A172 (cell line): Measurements from ENCODE around the gene HS3ST4. TPM values are rescaled to one million over a fixed set of nuclear protein-coding genes. Genes with fewer than 3 reads are reported as not detected.
"Not testable (repeated sequence)": the region's sequence is repeated elsewhere in the genome, so short reads cannot be mapped to it uniquely, and the experiment has no call there.

Source experiments
- DNase-seq: peaks from one replicate; pipeline ENCODE4 v3.0.0-alpha.2; 2015; ENCODE audit warnings: low spot score
- total RNA-seq: library from RNA; depleted of rRNA; stranded (reverse); fragments of >200 nt; shearing (Covaris generic); gene quantifications from 2 replicates; pipeline ENCODE4 v1.2.3, GENCODE V29; 2014

HS3ST4 gene
- total RNA-seq, 1 experiment from 2014 or later = not detected

DNA sequence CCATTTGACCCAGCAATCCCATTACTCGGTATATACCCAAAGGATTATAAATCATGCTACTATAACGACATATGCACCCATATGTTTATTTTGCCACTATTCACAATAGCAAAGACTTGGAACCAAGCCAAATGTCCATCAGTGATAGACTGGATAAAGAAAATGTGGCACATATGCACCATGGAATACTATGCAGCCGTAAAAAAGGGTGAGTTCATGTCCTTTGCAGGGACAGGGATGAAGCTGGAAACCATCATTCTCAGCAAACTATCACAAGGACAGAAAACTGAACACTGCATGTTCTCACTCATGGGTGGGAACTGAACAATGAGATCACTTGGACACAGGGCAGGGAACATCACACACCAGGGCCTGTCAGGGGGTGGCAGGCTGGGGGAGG lies 406.4 kb downstream of the HS3ST4 start:
- not testable (repeated sequence) for DNase-seq

DNA sequence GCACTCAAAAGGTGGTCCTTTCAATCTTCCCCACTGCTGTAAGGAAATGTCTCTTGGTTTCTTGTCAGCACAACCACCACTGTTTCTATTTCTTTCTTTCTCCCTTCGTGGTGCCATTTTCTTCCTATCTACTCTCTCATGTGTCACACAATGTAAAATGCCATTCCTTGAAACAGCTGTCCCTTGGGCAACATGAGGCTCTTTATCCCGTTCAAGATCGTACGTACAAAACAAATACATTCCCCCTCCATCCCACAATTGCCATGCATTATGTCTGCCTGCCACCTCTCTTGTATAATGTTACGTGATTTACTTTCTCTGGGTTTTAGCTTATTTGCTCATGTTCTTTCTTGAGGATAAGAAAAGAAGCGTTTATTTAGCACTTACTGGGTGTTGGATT lies 410.6 kb downstream of the HS3ST4 start:
- no peak for DNase-seq

DNA sequence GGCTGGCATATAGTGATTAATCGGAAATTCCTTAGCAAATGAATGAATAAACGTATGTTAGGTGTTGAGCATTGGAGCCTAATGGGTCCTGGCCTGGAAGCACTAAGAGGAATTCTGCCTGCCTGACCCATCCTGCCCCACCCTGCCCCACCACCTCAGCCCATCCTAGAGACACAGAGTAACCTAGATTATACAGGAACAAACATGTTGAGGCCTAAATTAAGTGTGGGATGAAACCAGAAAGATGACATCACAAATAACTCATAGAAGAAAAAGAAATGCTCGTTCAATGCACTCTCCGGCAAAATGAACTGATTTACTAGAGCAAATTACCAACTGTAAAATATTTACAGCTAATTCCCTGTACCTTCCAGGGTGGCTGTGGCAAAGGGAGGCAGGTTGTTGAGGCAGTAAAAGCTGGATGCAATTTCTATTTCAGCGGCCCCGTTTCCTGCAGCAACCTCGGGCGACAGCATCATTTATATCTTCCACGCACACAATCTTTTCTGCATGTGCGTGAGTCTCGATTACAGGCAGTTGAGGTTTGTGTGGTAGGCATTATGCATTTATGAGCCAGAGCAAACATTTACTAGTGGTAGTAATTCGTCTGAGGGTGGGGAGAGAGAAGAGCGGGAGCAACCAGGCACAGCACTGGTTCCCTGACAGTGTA lies 417.2 kb downstream of the HS3ST4 start:
- DNase-seq = no peak

DNA sequence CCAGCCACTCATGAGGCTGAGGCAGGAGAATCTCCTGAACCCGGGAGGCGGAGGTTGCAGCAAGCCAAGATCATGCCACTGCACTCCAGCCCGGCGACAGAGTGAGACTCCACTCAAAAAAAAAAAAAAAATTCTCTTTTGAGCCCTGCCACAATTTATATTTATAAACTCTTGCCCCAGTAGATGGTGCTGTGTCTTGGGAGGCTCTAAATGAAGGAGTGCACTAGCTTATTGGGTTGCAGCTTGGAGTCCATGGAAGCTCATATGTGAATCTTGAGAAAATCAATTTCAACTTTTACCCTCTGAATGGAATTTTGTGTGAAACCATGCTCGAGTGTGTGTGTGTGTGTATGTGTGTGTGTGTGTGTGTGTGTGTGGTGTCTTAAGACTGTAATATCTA lies 420.1 kb downstream of the HS3ST4 start:
- DNase-seq = no peak

DNA sequence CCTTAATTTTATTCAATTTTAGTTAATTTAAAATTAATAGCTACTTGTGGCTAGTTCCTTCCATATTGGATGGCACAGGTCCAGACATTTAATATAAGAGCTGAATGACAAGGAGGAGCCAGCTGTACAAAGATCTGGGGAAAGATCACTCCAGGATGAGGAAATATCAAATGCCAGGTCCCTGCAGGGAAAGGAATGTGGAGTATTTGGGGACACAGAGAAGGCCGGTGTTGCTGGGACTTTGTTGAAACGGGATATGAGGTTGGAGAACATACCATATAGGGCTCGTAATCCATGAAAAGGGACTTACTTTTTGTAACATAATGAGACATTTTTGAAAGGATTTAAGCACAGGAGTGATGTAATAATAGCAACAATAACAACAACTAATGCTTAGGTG lies 426.8 kb downstream of the HS3ST4 start:
- DNase-seq = no peak

DNA sequence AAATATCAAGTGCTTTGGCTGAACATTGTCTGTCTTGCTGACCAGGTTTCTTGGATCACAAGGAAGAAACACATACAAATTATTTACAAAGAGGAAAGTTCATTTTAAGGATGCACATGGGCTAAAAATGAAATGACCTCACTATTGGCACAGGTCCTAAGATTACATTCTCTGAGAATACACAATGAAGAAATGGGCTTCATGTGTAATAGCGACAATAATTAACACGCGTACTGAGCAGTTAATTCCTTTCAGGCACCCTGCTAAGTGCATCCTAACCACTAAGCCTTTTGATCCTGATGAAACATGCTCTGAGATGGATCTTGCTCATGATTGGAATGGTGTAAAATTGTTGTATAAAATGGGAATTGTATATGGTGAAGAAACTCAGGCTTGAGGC lies 429.0 kb downstream of the HS3ST4 start:
- no peak for DNase-seq

DNA sequence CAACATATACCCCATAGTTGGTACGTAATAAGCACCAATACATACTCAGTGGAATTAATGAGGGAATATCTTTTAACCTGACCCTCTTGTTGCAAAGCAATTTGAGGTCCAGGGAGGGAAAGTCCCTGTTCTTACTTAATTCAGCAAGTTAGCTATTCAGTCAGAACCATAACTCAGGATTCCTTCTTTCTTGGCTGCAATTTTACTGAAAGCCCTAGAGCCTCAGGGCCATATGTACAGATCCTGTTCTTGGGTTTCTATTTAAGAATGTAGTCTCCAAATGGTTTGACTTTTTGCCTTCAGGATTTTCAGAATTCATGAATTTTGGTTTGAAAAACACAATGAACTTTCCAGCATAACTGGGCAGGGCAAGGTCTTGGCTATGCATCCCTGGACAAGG lies 436.5 kb downstream of the HS3ST4 start:
- no peak for DNase-seq

DNA sequence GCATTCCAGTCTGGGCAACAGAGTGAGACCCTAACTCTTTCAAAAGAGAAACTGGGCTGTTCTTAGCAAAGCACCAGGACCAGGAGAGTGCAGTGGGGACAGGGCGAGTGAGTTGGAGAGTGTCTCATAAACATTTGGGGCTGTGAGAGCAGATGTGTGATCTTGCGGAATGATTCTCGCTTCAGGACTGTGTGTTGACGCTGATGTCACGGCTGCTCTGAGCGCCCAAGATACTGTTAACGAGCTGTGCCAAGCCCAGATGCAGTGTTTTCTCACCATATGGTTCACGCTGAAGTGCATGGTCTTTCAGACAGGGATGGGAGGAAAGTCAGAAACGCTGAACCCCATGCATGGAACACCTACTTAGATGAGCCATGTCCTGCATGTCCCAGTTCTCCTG lies 438.2 kb downstream of the HS3ST4 start:
- DNase-seq = no peak

DNA sequence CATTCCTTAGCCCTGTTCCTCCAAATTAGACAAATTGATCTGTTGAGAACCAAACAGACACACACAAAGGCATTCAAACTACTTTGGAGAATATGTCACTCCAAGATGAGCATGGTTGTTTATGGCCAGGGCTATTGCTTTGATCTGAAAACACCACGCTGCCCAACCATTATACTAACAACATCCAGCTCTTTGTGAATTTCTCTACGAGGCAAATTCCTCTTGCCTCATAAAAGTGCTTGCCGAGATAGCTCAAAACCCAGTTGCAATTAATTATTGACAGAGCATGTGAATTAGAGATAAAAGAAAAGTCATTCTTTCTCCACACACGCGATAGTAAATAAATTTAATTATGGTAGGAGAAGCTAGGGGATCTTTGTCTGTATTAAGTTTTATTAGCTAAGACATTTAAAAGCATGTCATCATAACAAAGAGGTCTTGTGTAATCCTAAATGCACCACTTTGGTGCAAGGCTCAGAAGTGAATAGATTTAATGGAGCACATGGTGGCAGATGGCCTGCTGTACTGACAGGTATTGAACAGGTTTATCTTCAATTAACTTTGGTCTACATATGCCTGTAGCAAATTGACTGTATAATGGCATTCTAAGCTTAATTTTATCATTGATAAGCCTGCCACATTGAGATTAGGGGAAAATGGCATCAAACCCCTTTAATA lies 441.8 kb downstream of the HS3ST4 start:
- DNase-seq = no peak

DNA sequence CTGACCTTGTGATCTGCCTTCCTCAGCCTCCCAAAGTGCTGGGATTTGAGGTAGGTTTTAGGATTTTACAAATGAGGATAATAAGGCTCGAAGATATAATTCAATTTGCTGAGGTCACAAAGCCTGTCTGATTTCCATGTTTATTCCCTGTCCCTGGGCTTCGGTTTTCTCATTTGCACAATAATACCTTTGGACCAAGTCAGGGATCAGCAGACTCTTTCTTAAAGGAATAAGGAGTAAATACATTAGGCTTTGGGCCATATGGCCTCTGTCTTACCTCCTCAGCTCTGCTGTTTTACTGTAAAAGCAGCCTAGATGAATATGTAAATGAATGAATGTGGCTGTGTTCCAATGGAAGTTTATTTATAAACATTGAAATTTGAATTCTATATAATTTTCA lies 442.8 kb downstream of the HS3ST4 start:
- no peak for DNase-seq

DNA sequence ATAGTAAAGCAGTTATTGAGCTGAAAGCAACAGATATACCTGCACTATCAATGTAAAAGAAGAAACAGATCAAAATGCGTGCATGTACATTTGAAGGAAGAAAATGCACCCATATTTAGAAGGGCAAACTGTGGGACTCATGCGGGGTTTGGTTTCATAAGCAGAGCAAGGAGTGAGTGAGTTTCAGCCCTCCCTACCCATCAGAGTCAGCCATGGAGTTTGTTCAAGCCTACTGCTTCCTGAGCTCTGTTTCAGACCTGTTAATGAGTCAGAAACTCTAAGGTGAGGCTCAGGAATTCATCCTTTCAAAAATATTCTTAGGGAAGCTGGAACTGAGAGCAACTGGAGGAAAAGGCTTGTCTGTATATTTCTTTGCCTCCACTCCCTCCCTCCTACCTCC lies 446.2 kb downstream of the HS3ST4 start:
- DNase-seq = no peak

DNA sequence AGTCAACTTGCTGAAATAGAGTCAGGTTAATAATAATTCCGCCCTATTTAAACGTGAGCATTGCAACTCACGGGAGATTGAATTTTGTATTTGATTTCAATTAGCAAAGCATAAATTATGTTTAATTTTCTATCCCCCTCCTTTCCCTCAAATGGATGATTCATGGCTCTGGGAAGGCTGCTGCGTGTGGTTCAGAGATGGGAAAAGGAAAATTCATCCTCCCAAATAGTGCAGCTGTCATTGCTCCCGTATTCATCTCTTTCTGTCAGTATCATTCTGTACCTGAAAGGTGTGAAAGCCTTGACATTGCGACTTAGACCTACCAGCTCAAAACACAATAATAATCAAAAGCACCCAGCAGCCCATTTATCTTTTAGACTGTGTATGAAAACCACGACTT lies 447.3 kb downstream of the HS3ST4 start:
- no peak for DNase-seq

DNA sequence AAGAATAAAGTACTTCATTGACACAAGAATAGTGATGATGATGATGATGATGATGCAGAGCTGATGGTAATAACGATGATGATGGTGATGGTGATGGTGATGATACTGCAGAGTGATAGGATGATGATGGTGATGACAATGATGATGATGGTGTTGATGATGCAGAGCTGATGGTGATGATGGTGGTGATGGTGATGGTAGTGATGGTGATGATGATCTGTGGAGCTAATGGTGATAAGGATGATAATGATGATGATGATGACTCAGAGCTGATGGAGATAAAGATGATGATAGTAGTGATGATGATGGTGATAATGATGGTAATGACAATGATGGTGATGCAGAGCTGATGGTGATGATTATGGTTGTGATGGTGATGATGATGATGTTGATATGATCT lies 448.1 kb downstream of the HS3ST4 start:
- DNase-seq = no peak

DNA sequence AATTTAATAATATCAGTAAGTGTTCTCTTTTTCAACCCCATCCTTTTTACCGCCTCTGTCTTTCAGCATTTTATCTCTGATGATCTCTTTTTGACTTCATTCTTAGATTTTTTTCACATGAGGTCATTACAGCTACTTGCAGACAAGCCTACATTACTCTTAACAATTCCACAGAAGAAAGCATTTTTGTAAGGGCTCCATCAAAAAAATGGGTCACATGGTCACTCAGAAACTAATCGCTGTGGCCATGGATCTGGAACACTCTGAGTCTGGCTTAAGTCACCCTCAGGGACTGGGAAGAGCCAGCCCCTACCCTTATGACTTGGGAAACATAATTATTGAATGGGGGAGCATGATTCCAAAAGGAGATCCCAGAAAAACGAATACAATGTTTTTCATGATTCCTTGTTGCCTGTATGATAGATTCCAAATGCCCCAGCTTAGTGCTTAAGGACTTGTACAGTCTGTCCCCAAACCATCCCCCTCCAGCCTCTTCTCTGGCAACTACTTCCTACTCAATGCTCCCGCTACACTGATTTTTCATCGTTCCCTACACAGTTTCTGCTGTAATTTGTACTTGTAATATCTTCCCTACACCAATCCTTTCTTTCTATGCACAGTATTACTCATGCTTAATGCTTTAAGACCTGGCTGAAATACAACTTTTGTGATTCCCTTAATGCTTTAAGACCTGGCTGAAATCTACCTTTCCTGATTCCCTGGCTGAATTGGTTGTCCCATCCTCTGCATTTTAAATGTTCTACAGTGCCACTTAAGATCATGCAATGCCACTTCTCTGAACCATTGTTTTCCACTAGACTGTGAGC lies 457.8 kb downstream of the HS3ST4 start:
- no peak for DNase-seq

DNA sequence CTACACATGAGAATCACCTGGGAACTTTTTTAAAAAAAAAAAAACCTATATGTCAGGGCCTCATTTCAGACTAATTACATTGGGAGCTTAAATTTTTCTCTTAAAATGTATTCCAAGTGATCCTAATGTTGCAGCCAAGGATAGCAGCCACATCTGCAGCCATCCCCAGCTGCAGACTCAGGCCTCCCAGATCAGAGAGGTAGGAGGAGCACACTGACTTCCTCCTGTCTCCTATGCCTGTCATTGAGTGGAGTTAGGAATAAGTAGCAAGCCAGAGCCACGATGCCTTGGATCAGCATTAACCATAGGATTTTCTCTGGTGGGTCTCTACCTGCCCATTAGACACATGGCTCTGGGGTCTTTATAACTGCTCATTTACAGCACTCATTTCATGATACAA lies 463.5 kb downstream of the HS3ST4 start:
- DNase-seq = no peak

DNA sequence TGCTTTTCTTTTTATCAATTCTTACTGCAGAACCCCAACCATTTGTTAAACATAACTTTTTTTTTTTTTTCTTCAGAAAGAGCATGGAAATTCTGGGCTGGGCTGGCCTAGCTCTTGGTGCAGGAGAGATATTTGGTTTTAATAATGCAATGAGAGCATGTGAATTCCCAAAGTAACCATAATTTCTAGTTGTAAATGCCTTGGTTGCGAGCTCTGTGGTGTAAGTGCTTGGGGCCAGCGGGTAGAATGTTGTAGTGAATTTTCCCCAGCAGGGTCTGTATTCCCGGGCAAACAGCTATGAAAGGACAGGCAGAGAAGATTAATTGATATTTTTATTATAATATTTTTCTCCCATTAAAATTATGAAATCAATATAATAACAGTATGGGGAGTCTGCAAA lies 465.6 kb downstream of the HS3ST4 start:
- no peak for DNase-seq

DNA sequence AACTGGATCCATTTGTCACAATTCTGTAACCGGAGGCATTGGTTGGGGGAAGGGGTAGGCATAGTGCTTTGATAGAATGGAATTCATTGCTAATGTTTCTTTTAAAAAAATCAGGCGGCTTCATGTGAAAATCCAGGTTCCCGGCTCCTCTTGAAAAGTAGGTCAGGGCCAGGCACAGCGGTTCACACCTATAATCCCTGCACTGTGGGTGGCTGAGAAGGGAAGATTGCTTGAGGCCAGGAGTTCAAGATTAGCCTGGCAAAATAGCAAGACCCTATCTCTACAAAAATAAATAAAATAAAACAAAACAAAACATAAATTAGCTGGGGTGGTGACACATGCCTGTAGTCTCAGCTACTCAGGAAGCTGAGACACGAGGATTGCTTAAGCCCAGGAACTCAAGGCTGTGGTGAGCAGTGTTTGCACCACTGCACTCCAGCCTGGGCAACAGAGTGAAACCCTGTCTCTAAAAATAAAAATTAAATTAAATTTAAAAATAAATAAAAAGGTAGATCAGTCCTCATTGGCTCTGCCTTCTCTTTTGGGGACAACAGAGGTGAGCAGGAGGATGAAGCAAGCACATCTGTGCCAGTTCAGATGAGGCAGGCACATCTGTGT lies 466.5 kb downstream of the HS3ST4 start:
- DNase-seq = no peak

DNA sequence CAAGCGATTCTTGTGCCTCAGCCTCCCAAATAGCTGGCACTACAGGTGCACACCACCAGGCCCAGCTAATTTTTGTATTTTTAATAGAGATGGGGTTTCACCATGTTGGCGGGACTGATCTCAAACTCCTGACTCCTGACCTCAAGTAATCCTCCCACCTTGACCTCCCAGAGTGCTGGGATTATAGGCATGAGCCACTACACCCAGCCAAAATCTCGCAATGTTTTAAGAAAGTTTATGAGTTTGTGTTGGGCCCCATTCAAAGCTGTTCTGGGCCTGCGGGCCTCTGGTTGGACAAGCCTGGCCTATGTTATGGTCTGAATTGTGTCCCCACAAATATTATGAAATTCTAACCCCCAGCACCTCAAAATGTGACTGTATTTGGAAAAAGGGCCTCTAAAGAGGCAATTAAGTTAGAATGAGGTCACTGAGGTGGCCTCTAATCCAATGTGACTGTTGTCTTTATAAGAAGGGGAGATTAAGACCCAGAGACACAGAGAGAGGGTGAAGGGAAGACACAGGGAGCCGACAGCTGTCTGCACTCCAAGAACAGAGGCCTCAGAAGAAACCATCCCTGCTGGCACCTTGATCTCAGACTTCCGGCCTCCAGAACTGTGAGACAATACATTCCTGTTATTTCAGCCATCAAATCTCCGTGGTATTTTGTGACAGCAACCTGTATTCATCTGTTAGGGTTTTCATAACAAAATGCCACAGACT lies 469.9 kb downstream of the HS3ST4 start:
- DNase-seq = no peak

DNA sequence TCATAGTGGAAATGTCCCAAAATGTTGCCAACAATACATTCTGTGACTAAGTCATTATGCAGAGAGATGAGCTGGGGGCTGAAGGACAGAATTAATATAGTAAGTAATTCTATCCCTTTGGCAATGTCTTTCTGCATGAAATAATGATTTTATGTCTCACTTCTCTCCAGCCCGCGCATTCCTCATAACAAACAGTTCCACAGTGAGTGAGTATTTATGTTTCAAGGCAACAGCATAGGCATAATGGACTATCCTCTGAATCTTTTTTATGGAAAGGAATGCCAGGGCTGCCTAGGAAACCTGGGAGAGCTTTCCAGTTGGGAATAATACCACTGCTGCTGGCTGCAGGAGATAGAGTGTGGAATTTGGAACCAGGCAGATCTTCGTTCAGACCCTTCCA lies 477.7 kb downstream of the HS3ST4 start:
- DNase-seq = no peak

DNA sequence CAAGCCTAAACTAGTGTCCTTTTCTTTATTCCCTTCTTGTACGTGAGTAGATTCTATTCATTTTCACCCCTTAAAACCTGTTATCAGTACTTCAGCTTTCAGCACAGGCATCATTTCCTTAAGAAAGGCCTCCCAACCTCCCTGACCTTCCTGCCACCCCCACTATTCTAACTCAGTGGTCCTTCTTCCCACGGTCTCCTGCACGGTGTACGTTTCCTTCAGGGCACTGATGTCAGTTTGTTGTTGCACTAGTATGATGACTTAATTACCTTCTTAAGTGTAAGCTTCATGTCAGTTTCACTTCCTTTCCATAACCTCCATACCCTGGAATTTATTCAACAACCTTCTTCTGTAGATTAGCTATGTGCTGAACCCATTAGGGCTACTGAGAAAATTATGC lies 484.2 kb downstream of the HS3ST4 start:
- no peak for DNase-seq

DNA sequence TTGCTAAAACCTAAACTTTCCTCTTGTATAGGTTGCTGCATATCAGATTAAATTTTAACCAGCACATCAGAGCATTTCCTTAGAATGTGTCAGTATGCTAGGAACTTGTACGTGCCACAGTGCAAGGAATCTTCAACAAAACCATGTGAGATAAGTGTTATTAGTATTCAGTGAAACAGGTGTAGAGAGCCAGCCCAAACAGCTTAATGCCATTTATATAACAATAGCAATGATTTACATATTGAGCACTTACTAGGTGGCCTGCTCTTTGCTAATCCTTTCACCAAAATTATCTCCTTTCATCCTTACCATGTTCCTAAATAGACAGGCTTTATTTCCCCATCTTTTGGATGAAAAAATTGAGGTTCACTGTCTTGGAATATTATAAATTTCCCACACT lies 485.7 kb downstream of the HS3ST4 start:
- DNase-seq = no peak

DNA sequence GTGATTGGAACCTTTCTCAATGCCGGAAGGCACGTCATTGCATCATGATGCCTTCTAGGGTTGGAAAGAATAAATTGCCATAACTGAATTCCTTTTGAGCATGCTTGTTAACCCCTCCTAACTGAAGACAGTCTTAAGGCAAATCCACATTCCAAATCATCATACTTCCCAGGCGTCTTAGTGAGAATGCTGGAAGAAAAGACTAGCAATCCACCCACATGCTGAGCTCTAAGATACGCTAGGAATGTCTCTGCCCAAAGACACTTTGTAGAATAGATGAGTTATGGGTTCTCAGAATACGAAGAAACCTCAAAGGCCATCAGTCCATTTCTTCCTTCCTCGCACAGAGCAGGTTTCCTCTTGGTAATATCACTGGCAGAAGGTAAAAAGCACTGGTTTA lies 486.5 kb downstream of the HS3ST4 start:
- DNase-seq = no peak
